ENCODE measurements around the gene VCAN.

The VCAN gene

DNA sequence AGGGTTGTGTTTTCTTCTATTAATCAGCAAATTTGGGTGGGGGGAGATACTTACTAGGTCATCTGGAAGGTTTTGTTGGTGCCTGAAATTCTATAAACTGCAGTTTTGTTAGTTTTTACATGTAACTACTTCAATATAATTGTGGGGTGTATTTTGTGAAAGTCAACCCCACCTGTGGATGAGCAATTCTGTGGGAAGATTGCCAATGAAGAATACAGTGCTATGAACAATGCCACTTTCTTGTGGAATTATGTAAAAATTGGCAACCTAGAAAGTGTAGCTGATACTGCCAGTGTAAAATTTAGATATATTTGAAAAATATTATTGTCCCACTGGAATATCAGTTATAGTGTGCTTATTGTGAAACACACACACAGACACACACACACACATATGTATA lies 80.7 kb downstream of the VCAN start:
- TF ChIP-seq ZNF140 (tag by site-specific recombination; IDR thresholded peaks at IDR 0.05), result no peak
- no peak for TF ChIP-seq ZFP37 (tag by site-specific recombination; IDR thresholded peaks at IDR 0.05)
- no peak for TF ChIP-seq ZNF121 (tag by site-specific recombination; IDR thresholded peaks at IDR 0.05)
- TF ChIP-seq ZNF747 (tag by site-specific recombination; IDR thresholded peaks at IDR 0.05), result no peak
- TF ChIP-seq ZNF624 (tag by site-specific recombination; IDR thresholded peaks at IDR 0.05), result no peak
- no peak for TF ChIP-seq OSR2 (tag by site-specific recombination; IDR thresholded peaks at IDR 0.05)
- TF ChIP-seq KLF8 (tag by site-specific recombination; IDR thresholded peaks at IDR 0.05), result no peak
- TF ChIP-seq ZNF510 (tag by site-specific recombination; IDR thresholded peaks at IDR 0.05; ENCODE audit: insufficient replicate concordance), result no peak
- TF ChIP-seq ZNF2 (tag by site-specific recombination; IDR thresholded peaks at IDR 0.05), result no peak
- H3K4me3 ChIP-seq (ENCODE audit: low read depth, low read length), result no peak overlapping the region
- no peaks in the 10 kb centered on the region for H3K4me1 ChIP-seq (ENCODE audit: control insufficient read depth, insufficient read depth, low read length)
- no peaks in the 10 kb centered on the region for H3K9me3 ChIP-seq (ENCODE audit: control insufficient read depth, insufficient read depth, low read depth, low read length)
- ChIA-PET CTCF (no interaction called here), POLR2A (no interaction called here)
- no peak overlapping the region for H3K27ac ChIP-seq (ENCODE audit: extremely low read depth, low read depth, low read length)
- H3K36me3 ChIP-seq (ENCODE audit: control insufficient read depth in 2 of 2, insufficient read depth in 1 of 2, low read length in 2 of 2), result peaks cover 35 to 60% of the 10 kb centered on the region in 2 experiments

DNA sequence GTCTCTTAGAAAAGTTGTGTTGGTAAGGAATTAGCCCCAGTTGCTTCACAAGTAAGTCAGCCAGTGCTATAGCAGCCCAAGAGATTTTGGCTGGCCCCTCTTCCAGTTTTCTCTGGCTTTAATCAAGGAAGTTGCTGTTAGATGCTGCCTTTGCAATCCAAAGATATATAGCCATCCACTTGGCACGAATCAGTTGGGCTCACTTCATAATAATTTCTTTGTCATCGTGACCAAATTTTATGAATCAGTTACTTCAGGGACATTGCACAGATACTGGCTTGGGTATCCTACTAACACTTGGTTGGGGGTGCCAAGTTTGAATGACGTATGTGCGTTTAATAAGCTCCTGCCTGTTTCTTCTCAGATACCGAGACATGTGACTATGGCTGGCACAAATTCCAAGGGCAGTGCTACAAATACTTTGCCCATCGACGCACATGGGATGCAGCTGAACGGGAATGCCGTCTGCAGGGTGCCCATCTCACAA lies 81.5 kb downstream of the VCAN start:
- no peak overlapping the region for H3K27ac ChIP-seq (ENCODE audit: extremely low read depth, low read depth, low read length)
- no peak overlapping the region for H3K4me3 ChIP-seq (ENCODE audit: low read depth, low read length)

More for the DNA sequence above, 81.5 kb downstream of the VCAN start:
- CTCF ChIA-PET, result interaction anchor here (1.2 kb wide), 1 partner anchor 12 kb away, joined by 5 read pairs; no protein-coding TSS in a partner anchor
- Histone ChIP-seq H3K4me1 (ENCODE audit: control insufficient read depth, insufficient read depth, low read length) (no peaks in the 10 kb centered on the region), H3K9me3 (ENCODE audit: control insufficient read depth, insufficient read depth, low read depth, low read length) (no peaks in the 10 kb centered on the region), H3K36me3 (ENCODE audit: control insufficient read depth in 2 of 2, insufficient read depth in 1 of 2, low read length in 2 of 2) (peaks cover 28 to 59% of the 10 kb centered on the region in 2 experiments)
- POLR2A ChIA-PET, result no interaction called here
- TF ChIP-seq, protein P1, sequence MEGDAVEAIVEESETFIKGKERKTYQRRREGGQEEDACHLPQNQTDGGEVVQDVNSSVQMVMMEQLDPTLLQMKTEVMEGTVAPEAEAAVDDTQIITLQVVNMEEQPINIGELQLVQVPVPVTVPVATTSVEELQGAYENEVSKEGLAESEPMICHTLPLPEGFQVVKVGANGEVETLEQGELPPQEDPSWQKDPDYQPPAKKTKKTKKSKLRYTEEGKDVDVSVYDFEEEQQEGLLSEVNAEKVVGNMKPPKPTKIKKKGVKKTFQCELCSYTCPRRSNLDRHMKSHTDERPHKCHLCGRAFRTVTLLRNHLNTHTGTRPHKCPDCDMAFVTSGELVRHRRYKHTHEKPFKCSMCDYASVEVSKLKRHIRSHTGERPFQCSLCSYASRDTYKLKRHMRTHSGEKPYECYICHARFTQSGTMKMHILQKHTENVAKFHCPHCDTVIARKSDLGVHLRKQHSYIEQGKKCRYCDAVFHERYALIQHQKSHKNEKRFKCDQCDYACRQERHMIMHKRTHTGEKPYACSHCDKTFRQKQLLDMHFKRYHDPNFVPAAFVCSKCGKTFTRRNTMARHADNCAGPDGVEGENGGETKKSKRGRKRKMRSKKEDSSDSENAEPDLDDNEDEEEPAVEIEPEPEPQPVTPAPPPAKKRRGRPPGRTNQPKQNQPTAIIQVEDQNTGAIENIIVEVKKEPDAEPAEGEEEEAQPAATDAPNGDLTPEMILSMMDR (tag by site-specific recombination; IDR thresholded peaks at IDR 0.05), result no peak
- TF ChIP-seq ZNF514 (tag by site-specific recombination; IDR thresholded peaks at IDR 0.05) (no peak), ZNF398 (tag by site-specific recombination; IDR thresholded peaks at IDR 0.05) (no peak), PRDM2 (tag by site-specific recombination; IDR thresholded peaks at IDR 0.05; ENCODE audit: borderline replicate concordance) (no peak), ZNF561 (tag by site-specific recombination; IDR thresholded peaks at IDR 0.05; ENCODE audit: borderline replicate concordance) (no peak), KLF1 (tag by site-specific recombination; IDR thresholded peaks at IDR 0.05) (no peak), ZNF707 (tag by site-specific recombination; IDR thresholded peaks at IDR 0.05) (no peak), HOXD13 (CRISPR knock-in tag; IDR thresholded peaks at IDR 0.05; ENCODE audit: borderline replicate concordance) (no peak), ZNF768 (tag by site-specific recombination; IDR thresholded peaks at IDR 0.05) (no peak), REST (tag by site-specific recombination; IDR thresholded peaks at IDR 0.05) (no peak), ZNF146 (tag by site-specific recombination; IDR thresholded peaks at IDR 0.05) (no peak)
- TF ChIP-seq, protein P2, sequence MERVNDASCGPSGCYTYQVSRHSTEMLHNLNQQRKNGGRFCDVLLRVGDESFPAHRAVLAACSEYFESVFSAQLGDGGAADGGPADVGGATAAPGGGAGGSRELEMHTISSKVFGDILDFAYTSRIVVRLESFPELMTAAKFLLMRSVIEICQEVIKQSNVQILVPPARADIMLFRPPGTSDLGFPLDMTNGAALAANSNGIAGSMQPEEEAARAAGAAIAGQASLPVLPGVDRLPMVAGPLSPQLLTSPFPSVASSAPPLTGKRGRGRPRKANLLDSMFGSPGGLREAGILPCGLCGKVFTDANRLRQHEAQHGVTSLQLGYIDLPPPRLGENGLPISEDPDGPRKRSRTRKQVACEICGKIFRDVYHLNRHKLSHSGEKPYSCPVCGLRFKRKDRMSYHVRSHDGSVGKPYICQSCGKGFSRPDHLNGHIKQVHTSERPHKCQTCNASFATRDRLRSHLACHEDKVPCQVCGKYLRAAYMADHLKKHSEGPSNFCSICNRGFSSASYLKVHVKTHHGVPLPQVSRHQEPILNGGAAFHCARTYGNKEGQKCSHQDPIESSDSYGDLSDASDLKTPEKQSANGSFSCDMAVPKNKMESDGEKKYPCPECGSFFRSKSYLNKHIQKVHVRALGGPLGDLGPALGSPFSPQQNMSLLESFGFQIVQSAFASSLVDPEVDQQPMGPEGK (tag by site-specific recombination; IDR thresholded peaks at IDR 0.05), result no peak

All from HEK293 (cell line).